Measurements from ENCODE around the gene ETS1. TPM values are rescaled to one million over a fixed set of nuclear protein-coding genes. Genes with fewer than 3 reads are reported as not detected.
"Not testable (repeated sequence)": the region's sequence is repeated elsewhere in the genome, so short reads cannot be mapped to it uniquely, and the experiment has no call there.

The ETS1 gene
- total RNA-seq, 1 donor from 2014 or later: 154 TPM

DNA sequence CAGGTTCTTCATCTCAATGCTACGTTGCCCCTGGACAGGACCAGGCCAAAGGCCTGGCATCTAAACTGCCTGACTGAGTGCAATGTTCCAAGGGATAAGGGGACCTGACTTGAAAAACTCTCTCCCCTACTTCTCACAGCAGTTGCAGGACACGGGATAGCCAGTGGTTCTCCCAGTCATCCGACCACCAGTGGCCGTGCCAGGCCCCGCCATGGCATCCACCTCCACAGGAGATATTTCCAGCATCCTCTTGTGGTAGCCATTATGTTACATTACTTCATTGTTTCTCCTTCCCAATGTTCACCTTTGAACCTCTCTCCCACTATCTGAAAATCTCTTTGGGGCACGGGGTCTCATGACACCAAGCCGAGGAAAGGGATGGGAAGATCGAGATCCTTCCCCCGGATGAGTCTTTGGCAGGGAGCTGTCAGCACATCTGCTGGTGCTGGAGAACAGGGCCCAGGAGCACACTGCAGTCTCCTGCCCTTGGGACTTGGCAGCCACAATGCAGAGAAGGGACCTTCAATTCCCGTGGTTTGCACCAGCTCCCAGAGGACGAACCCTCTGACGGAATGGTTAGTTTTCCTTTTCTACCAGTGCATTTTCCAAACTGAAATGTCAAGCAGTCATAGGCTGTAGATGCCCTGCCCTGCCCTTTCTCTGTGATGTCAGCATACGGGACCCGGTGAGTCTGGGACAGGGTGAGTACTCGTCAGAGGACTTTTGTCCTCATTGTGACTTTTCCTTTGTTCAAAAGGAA lies 121.2 kb downstream of the ETS1 start:
- DNase-seq (ENCODE audit: low spot score): no peak

DNA sequence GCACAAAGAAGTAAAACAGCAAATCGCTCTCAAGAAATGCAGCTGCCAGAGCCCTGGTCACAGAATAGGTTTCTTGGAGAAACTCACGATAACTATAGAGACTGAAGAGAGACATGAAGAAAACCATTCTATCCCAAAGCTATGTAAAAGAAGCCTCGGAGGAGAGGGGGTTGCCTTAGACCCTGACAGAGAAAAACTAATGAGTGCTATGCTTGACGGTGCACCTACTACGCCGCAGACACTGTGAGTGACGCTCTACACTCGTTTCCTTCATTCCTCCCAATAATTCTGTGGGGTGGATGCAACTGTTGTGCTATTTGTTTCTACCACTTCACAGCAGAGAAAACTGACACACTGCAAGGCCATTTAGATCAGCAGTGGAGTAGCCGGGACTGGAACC lies 121.8 kb downstream of the ETS1 start:
- DNase-seq (ENCODE audit: low spot score): no peak

DNA sequence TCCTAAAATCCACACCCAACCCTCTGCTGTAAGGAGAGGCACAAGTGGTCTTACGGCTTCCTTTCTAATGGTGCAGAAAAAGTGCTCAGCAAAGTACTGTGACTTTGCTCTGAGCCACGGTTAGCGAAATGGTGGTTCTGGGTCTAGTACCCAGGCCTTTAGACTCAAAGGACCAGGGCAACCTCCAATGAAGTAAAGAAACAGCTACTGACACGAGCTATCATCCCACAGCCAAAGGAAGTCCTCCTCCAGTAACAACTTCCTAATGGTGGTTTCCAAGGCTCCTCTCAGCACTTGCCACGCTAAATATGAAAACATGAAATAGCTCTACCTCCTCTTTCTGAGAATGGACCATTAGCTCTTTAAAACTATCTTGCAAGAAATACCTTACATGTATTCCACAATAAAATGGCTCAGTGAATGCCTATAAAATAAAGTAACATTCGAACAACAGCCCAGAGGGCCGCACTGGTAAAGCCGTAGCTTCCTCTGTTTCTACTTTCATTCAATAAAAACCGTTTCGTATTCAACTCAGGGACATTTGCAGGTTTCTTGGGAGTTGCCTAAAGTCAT lies 122.4 kb downstream of the ETS1 start:
- no peak for DNase-seq (ENCODE audit: low spot score)

DNA sequence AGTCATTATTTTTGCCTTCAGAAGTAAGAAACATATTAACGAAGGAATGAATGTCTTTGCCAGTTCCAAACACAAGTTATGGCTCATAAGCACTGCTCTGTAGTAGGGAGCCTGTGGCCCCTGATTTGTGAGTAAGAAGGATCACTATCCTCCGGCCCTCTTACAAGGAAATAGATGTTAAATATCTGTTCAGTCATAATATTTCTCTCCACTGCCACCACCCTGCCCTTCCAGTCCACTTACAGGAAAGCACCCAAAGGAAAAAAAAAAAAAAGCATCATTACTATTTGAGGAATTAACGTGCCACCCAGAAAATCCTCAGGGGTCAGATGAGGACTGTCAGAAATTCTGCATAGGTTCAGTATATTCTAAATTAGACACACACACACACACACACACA lies 123.4 kb downstream of the ETS1 start:
- no peak for DNase-seq (ENCODE audit: low spot score)

DNA sequence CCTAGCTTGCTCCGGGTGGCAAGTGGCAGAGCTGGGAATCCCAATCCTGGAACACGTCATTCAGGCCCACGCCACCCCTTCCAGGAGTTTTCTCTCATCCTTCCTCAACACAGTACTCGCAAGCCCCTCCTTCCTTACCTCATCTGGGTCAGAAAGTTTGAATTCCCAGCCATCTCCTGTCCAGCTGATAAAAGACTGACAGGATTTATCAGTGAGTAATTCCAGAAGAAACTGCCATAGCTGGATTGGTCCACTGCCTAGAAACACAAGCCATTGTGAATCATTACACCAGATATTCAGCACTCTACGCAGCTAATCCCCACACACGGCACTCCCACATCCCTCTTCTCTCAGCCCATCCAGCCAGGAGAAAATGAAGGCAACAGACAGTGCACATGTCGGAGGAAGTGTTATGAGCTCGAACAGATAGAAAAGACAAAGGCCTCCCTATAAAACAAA lies 124.0 kb downstream of the ETS1 start:
- no peak for DNase-seq (ENCODE audit: low spot score)

DNA sequence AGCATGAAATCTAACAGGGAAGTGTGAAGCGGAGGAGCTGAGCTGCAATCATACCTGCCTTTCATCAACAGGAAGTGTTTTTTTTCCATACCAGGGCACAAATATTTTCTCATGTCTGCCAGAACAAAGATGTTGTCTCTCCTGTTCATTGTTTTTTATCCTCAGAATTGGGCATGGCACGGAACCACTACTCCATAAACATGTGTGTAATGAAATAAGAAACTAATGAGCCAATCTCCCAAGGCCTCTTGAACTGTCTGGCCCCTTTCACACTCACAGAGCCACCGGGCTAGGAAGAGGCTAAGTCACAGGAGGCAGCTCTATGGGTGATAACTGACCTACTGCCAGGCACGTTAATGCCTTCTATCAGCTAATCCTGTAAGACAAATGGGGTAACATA lies 124.4 kb downstream of the ETS1 start:
- no peak for DNase-seq (ENCODE audit: low spot score)

DNA sequence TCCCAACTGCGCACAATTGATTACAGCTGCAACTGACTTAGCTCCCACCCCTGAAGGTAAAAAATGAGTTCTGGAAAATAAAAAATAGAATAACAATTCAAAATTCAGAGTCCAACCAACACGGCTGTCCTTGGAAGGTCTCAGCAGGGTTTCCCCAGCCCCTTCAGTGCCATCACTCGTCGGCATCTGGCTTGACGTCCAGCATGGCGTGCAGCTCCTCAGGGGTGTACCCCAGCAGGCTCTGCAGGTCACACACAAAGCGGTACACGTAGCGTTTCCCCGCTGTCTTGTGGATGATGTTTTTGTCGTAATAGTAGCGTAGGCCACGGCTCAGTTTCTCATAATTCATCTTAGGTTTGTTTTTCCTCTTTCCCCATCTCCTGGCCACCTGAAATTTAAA lies 125.2 kb downstream of the ETS1 start:
- DNase-seq (ENCODE audit: low spot score): no peak

DNA sequence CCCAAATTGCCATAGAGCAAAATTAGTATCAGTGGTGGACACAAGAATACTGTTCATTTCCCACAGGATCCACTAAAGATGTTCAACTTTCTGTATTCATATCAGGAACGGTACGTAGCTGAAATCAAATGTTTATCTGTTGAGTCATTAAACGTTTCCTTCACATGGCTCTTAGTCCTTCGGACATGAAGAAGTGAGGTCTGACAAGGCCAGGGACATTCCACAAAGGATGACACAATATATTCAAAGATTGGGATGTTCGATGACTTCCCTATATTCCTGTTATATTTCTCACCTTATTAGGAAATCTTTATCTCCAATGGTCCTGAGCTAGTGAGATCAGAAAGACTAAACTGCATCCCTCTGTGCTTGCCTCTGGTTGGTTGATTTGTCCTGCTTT lies 129.0 kb downstream of the ETS1 start:
- DNase-seq (ENCODE audit: low spot score): no peak

DNA sequence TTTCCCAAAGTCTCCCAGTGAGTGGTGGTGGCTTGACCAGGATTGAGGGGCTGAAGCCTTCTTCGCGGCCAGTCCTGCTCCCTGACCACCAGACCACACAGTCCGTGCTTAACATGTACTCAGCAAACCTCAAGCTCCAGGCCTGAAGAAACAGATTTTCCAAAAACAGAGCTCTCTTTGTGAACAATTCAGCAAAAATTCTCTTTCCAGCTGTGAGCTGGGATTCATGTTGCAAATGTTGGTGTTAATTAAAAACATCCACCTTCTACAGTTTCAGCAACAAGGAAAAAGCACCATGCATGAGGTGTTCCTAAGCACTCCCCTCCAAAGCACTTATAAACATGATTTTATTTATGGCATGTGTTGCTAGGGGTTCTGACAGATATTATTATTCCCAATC lies 129.5 kb downstream of the ETS1 start:
- DNase-seq (ENCODE audit: low spot score): no peak

DNA sequence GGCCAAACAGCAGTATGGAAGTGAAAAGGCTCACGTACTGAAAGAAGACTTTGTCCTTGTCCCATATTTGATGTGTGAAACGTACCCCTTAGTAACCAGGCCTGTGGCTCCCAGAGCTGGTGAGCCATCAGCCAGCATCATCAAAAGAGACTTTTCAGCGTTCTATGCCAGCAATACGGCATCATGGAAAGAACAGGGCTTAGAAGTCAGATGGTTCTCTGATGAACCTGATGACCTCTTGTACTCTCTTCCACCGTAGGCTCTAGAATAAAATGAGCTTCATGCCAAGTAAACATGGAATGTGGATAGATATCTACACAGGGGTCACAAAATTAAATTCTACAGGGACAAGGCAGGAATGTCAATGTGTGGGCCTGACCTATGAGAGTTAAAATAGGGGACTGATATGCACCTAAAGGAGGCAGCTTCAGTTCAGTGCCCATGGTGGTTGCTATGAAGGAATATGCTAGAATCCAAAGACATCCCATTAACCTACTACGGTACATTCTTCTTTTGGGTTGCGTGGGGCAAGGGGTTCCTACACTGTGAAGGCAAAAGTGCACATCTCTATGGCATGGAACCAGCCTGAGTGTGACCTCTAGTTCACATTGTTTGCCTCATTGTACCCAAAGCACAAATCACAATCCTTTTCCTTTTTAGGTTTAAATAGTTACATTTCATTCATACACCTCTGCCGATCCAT lies 130.6 kb downstream of the ETS1 start:
- no peak for DNase-seq (ENCODE audit: low spot score)

DNA sequence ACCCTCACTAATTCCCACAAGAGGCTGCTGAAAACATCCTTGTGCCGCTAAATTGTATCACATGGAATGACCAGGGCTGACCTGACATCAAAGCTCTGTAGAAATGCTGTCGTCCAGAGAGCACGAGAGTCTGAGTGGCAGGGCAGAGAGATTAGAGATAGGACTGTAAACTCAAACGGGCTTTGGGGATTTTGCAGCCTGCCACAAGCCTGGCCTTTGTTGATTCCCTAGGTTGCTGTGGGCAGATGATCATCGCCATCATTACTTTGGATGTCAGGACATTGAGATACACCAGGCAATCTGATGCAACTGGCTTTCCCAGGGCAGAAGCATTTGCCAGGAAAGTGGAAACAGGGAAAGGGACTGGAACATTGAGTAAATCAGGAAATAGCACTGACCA lies 131.6 kb downstream of the ETS1 start:
- DNase-seq (ENCODE audit: low spot score): no peak

DNA sequence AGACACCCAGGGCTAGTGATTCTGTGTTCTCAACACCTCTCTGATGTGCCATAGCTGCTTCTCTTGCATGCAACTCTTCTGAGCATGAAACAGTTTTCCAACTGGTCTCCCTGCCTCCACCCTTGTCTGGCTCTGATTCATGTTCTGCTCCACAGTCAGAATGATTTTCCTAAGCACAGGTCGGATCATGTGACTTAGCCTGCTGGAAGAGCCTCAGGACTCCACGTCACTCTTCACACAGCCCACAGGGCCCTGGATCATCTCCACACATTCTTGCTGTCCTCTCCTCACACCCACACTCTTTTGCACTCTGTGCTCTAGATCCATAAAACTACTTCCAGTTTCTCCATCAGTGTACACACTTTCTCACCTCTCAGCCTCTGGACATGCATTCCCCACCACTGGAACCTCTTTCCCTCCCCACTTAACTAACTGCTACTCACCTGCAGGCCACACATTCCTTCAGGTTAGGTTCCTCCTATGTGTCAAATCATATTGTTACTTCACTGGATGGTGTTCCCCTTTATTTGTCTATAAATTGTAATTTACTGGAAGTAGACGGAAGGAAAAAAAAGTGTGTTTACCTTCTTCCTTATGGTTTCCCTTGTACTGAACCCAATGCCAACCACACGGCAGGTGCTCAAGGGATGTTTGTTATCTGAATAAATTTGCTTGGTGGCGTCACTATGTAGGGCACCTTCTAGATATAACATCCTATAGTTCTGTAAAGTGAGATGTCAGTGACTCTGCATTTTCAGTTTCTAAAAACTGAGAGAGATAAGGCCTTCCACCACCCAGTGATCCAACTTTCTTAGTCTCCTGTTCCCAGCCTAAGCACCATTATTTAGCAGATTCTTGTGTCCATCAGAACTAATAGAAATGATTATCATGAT lies 133.7 kb downstream of the ETS1 start:
- no peak for DNase-seq (ENCODE audit: low spot score)

DNA sequence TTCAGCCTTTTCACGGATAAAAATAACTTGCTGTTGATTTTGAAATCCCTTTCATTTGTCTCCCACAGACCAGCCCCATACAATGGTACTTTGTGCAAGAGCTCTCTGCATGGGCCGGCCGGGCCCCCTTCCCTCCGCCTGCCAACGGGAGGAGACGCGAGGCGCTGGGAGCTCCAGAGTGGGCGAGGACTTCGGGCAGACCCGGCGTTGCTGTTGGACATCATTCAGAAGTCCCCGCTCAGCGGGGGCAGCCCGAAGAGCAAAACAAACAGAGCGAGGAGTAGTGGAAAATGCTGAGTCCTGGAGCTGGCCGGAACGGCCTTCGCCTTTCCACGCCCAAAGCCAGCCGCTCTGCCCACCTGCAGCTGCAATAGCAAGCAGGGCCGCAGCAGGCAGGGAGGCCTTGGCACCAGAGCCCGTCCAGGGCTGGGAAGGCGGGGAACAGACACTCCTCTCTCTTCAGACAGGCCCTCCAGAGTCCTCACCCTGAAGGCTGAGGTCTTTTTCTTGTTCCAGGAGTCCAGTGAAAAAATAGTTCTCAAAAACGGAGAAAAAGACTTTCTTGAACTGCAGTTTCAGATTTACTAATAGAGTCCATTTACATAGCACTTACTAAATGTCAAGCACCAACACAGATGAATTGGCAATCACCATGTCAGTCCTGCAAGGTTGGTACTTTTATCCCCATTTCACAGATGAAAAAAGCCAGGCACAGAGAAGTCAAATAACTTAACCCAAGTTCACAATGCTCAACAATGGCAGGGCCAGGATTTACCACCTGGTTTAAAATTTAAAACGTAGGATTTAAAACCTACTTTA lies 135.5 kb downstream of the ETS1 start:
- DNase-seq (ENCODE audit: low spot score): no peak

DNA sequence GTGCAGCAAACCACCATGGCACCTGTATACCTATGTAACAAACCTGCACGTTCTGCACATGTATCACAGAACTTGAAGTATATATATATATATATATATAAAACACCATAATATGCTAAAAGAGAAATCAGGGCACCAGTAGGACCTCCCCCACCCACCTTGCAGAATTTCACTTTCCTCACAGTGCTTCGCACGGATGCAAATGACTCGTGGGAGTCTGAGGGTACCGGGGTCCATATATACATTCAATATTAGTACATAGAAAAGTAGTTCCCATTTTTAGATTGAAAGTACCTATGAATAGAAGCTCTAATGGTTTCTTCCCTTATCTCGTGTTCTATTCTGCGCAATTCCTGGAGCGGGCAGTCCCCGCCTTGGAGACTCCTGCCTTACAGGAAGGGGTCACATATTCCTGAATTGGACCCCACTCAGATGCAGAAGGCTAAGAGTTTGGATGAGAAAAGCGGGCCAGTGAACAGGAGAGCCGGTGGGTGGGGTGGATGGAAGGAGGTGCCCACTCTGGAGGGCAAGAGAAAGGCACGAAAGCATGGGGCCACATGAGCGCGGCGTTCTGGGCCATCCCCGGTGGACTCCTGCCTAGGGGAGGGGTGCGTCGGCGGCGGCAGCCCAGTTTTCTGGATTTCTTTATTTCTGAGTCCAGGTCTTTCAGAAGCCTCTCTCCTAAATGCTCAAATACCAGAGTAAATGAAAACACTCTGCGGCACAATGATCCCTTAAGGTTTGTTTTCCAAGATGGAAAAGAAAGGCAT lies 136.3 kb downstream of the ETS1 start:
- DNase-seq (ENCODE audit: low spot score): no peak

DNA sequence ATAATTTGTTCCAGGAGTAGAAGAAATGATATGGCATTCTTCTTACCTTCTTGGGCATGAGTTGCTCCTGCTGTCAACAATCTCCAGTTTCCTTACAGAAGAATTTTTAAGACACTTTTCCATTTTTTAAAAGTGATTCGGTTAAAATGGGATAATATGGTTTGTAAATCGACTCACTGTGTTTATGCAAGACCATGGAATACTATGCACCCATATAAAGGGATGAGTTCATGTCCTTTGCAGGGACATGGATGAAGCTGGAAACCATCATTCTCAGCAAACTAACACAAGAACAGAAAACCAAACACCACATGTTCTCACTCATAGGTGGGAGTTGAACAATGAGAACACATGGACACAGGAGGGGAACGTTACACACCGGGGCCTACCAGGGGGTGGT lies 136.9 kb downstream of the ETS1 start:
- DNase-seq (ENCODE audit: low spot score): not testable (repeated sequence)

DNA sequence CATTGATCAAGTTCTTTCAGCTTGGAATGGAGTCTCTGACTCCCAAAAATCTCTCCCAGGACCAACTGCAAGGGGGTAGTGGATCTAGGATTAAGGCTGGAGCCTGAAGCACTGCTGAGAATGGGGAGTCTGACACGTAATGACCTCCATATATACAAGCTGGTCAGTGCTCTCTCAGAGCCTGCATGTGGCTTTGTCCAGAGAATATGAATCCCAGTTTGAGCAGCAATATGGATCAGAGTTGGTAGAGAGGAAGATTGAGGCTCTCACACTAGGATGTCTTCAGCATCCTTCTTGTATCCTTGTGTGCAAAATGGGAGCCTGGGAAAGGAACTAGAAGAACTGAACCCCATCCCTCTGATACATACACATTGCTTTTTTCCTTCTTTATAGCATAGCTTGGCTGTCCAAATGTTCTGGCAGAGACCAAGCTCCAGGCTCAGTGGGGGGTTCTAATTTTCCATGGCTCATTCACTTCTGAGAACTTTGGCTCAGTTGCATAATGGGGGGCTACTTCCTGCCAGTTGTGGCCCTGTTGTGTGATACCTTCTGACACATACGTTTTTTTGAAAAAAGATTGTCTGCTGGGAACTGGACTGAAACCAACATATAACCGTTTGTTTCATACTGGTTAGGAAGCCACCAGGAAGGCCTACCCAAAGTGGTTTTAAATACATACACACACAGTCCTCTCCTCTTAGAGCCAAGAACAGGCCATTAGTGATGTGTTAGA lies 138.2 kb downstream of the ETS1 start:
- no peak for DNase-seq (ENCODE audit: low spot score)

DNA sequence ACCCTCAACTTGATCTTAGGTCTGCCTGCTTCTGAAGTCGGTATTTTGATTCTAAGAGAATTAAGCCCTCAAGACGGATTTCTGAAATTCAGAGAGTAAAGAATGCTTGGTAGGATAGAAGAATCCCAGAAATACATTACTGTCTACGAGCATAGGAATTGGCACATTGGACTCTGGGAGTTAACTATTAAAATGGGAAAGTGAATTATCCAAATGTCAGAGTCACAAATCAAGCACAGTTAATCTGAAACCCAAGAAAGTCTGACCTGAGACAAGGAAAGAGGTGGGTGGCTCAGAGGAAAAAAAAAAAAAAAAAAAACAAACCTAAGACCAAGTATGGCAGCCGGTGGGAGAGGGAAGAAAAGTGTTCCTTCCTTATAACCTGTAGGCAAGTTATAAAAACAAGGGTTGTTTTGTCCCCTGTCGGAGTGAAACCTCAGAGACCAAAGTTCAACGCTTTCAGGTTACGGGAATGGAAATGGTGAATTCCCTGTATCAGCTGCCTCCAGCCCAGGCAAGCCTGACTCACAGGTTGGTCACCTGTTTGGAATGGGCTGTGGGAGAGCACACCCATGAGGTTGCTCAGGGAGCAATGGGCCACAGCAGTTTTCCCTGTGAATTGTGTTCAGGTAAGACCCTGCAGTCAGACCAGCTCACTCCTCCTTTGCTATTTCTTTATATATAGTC lies 139.0 kb downstream of the ETS1 start:
- DNase-seq (ENCODE audit: low spot score): no peak

DNA sequence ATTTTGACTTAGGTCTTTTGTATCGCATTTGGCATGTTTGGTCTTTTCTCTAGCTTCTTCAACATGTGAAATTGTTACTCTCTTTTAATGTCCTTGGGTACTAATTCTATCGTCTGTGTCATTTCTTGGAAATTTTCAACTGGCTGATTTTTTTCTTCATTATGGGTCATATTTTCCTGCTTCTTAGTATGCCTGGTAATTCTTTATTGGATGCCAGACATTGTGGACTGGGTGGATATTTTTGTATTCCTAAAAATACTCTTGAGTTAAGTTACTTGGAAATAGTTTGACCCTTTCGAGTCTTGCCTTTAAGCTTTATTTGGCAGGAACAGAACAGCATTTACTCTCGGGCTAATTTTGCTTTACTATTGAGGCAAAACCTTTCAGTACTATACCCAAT lies 140.1 kb downstream of the ETS1 start:
- DNase-seq (ENCODE audit: low spot score): no peak

DNA sequence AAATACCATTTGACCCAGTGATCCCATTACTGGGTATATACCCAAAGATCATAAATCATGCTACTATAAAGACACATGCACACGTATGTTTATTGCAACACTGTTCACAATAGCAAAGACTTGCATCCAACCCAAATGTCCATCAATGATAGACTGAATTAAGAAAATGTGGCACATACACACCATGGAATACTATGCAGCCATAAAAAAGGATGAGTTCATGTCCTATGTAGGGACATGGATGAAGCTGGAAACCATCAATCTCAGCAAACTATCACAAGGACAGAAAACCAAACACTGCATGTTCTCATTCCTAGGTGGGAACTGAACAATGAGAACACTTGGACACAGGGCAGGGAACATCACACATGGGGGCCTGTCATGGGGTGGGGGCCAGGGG lies 141.4 kb downstream of the ETS1 start:
- not testable (repeated sequence) for DNase-seq (ENCODE audit: low spot score)

All from mesenteric fat pad (tissue), 1 donor.